OCI-LY7 (cell line): Measurements from ENCODE around the gene ELAPOR2.
"Not testable (repeated sequence)": the region's sequence is repeated elsewhere in the genome, so short reads cannot be mapped to it uniquely, and the experiment has no call there.

ENCODE experiments used
- CTCF ChIP-seq: fragments of 200-600 bp; sonication (generic); conservative IDR thresholded peaks from 2 replicates; pipeline ENCODE4 v1.5.1; 2014; ENCODE audit warnings: mild to moderate bottlenecking, antibody characterized with exemption, low read length, moderate library complexity, mixed read lengths
- EZH2phosphoT487 ChIP-seq: fragments of 200-600 bp; sonication (generic); IDR thresholded peaks from 2 replicates; pipeline ENCODE4 v1.6.1; 2018; ENCODE audit warnings: low read depth, borderline replicate concordance, mild to moderate bottlenecking, mixed run types, antibody characterized with exemption, low read length, moderate library complexity, mixed read lengths

DNA sequence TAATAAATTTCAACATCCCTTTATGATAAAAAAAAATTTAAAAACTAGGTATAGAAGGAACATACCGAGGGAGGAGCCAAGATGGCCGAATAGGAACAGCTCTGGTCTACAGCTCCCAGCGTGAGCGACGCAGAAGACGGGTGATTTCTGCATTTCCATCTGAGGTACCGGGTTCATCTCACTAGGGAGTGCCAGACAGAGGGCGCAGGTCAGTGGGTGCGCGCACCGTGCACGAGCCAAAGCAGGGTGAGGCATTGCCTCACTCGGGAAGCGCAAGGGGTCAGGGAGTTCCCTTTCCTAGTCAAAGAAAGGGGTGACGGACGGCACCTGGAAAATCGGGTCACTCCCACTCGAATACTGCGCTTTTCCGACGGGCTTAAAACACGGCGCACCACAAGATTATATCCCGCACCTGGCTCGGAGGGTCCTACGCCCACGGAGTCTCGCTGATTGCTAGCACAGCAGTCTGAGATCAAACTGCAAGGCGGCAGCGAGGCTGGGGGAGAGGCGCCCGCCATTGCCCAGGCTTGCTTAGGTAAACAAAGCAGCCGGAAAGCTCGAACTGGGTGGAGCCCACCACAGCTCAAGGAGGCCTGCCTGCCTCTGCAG, 19.7 kb downstream of the ELAPOR2 start:
- not testable (repeated sequence) for TF ChIP-seq EZH2phosphoT487, CTCF
